DMS153 treated with DMSO at 0.1 percent for 48 hours (cell line): Measurements from ENCODE around the gene ZNF226.
A peak's percentile ranks its signal among the peaks of the same experiment; 100 is the strongest.
"Not testable (repeated sequence)": the region's sequence is repeated elsewhere in the genome, so short reads cannot be mapped to it uniquely, and the experiment has no call there.

Experiments
- DNase-seq: peaks from one replicate; lab custom pipeline; 2025; ENCODE audit not compliant: unreplicated experiment; lab: John Stamatoyannopoulos, UW

The ZNF226 gene

GRCh38 chr19:44164673-44165512, at the start of gene ZNF226:
TSS of gene ZNF226 (plus strand) at chr19:44165100. CDS start at chr19:44170081, 4,981 bp downstream.
- DNase-seq = peak; percentile 98

DNA sequence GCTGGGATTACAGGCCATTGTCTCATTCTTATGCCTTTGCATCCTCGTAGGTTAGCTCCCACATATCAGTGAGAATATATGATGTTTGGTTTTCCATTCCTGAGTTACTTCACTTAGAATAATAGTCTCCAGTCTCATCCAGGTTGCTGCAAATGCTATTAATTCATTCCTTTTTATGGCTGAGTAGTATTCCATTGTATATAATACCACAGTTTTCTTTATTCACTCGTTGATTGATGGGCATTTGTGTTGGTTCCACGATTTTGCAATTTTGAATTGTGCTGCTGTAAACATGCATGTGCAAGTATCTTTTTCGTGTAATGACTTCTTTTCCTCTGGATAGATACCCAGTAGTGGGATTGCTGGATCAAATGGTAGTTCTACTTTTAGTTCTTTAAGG, 43.7 kb upstream of the ZNF226 start:
- DNase-seq = not testable (repeated sequence)

GRCh38 chr19:44131955-44132354, 32.9 kb upstream of the ZNF226 start:
- no peak for DNase-seq

GRCh38 chr19:44141191-44142058, 23.5 kb upstream of the ZNF226 start, which contains the start of gene ZNF234:
TSS of gene ZNF234 (plus strand) at chr19:44141554. CDS start at chr19:44144633, 3,079 bp downstream.
- DNase-seq = peak; percentile 5

- DNase-seq = no peak
Measured at GRCh38 chr19:44142059-44142433, 22.9 kb upstream of the ZNF226 start.

DNA sequence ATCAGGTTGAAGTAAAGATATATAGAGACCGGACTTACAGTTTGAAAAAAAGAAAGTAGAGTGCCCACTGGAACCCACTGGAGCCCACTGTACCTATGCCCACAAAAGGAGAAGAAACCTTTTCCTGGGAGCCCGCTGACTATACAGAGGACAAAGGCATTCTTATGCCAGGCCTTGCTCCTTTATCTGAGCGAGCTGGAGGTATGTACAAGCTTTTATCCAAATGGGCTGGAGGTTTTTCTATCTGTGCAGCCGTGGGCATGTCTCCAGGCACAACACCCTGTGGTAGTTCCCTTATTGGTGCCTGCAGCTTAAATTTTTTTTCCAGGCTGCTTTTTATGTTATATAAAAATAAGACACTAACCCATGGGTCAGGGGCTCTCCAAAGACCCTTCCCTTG, 15.1 kb upstream of the ZNF226 start:
- no peak for DNase-seq

GRCh38 chr19:44151491-44151890, 13.4 kb upstream of the ZNF226 start:
- no peak for DNase-seq

- DNase-seq = no peak
Measured at GRCh38 chr19:44156475-44156874, 8.4 kb upstream of the ZNF226 start.

- no peak for DNase-seq
Measured at GRCh38 chr19:44163789-44164188, 1.1 kb upstream of the ZNF226 start.

- no peak for DNase-seq
Measured at GRCh38 chr19:44164327-44164672, 600 bp upstream of the ZNF226 start.

DNA sequence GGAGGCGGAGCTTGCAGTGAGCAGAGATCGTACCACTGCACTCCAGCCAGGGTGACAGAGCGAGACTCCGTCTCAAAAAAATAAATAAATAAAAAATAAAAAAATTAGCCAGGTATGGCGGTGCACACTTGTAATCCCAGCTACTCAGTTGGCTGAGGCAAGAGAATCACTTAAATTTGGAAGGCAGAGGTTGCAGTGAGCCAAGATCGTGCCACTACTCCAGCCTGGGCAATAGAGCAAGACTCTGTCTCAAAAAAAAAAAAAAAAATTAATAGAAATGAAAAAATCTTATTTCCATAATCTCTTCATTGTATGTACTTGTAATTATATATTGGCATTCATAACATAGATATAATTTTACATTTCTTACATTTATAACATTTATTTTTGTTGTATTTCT, 5.8 kb downstream of the ZNF226 start:
- not testable (repeated sequence) for DNase-seq

DNA sequence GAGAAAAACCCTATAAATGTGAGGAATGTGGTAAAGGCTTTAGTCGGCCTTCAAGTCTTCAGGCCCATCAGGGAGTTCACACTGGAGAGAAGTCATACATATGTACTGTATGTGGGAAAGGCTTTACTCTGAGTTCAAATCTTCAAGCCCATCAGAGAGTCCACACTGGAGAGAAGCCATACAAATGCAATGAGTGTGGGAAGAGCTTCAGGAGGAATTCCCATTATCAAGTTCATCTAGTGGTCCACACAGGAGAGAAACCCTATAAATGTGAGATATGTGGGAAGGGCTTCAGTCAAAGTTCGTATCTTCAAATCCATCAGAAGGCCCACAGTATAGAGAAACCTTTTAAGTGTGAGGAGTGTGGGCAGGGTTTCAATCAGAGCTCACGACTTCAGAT, 11.7 kb downstream of the ZNF226 start:
- no peak for DNase-seq

DNA sequence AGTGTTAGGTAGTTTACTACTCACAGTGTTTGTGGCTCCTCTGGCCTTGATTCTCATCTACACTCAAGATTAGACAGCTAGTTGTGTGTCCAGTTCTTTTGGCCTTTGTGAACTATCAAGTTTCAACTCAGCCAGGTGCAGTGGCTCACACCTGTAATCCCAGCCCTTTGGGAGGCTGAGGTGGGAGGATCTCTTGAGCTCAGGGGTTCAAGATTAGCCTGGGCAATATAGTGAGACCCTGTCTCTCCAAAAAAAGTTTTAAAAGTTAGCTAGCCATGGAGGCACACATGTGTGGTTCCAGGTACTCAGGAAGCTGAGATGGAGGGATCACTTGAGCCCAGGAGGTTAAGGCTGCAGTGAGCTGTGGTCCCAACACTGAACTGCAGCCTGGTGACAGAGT, 16.1 kb downstream of the ZNF226 start:
- no peak for DNase-seq

DNA sequence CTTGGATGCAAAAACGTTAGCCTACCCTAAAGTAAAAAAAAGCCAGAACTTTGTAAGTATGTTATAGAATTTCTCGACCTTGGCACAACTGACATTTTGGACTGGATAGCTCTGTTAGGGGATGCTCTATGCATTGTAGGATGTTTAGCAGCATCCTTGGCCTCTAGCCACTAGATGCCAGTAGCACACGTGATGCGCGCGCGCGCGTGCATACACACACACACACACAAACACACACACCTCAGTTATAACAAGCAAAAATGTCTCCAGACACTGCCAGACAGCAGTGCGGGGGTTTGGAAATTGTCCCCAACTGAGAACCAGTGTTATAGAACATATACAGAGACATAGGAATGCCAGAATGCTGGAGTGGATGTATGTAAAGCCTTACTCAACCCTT, 17.2 kb downstream of the ZNF226 start:
- no peak for DNase-seq

DNA sequence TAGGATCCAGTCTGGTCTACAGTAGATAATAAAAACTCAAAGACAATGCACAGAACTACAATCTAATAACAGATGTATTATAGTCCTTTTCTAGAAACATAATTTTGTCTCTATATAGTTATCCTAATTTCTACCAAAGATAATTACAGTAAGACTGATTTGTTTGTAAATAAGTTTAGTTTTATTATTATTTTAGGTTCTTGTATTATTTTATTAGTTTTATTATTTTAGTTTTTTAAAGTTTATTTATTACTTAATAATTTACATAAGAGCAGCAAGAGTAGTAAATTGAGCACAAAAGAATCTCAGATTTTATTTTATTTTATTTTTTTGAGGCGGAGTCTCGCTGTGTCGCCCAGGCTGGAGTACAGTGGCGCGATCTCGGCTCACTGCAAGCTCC, 25.1 kb downstream of the ZNF226 start:
- no peak for DNase-seq

GRCh38 chr19:44192127-44192526, 27.2 kb downstream of the ZNF226 start:
- DNase-seq = no peak

DNA sequence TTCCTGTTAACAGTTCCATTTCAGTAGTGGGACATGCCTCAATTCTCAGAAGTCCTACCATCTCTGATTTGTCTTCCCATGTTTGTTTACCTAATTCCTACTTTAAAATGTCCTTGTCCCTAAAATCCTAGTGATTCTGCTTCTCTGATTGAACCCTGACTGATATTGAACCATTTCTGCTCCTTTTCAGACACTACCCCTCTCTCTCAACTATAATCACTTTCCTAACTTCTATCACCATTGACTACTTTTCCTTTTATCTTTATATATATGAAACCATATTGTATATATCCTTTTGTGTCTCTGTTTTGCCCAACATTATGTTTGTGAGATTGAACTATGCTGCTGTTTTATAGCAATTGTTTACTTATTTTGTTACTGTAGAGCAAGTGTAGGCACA, 31.9 kb downstream of the ZNF226 start:
- DNase-seq = no peak

DNA sequence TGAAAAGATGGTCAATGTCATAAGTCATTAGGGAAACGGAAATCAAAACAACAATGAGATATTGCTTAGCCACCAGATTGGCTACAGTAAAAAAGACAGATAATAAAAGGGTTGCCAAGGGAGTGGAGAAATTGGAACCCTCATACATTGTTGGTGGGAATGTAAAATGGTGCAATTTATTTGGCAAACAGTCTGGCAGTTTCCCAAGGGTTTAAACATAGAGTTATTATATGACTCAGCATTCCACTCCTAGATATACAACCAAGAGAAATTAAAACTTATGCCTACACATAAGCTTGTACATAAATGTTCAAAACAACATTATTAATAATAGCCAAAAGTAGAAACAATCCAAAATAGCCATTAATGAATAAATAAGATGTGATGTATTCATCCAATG, 37.6 kb downstream of the ZNF226 start:
- no peak for DNase-seq

DNA sequence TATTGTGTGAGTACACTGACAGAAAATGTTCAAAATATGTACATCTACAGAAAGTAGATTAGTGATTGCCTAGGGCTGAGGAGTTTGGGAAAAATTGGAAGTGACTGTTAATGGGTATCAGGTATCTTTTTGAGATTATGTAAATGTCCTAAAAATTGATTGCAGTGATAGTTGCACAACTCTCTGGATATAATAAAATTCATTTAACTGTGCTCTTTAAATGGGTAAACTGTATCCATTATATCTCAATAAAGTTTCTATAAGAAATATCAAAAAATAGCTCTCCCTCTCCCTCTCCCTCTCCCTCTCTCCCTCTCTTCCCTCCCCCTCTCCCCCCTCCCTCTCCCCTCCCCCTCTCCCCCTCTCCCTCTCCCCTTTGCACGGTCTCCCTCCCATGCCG, 38.1 kb downstream of the ZNF226 start:
- DNase-seq = no peak

GRCh38 chr19:44203877-44204276, 39.0 kb downstream of the ZNF226 start:
- not testable (repeated sequence) for DNase-seq

DNA sequence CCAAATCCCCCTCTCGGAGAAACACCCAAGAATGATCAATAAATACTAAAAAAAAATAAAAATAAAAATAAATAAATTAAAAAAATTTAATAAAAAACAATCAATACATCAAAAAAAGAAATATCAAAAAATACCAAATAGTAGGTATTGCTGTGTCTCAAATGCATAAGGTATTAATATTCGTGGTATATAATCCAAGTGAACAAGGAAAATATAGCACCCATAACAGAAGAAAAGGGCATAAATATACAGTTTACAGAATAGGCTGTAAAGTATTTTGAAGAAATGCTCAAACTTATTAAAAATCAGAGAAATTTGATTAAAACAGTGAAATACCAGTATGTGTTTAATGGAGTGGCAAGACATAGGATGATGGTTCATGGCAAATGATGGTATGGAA, 39.9 kb downstream of the ZNF226 start:
- no peak for DNase-seq
